ENCODE measurements around the gene FXYD5.

Gene FXYD5

DNA sequence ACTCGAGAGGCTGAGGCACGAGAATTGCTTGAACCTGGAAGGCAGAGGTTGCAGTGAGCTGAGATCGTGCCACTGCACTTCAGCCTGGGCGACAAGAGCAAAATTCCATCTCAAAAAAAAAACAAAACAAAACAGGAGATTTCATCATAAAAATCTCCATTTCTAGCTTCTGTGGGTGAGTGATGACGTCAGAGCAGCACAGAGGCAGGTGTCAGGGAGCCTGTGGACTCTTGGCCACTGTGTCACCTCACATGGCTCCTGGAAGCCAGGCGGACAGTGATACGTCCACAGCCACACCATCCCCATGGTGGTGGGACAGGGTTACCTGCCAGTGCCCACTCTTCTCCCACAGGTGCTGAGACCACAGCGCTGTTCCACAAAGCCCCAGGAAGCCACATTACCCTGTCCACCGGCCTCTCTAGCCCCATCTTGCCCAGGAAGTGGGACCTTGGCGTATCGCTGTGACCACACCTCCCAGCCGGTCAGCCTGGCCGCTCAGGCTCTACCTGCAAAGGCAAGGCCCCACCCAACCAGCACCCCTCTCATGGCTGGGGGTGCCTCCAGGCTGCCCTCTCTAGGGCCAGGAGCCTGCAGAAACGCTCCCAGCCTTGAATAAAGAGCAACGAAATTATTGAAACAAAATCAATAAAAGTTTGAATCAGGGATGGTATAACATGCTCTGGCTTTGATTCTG lies 41.4 kb upstream of the FXYD5 start:
- Histone ChIP-seq H3K27ac (ENCODE audit: low read depth, low read length, poor library complexity, severe bottlenecking) (no peak overlapping the region), H4K20me1 (ENCODE audit: insufficient read depth, low read length) (no peaks in the 10 kb centered on the region), H3K4me1 (ENCODE audit: insufficient read depth, low read length, severe bottlenecking) (no peaks in the 10 kb centered on the region), H3K36me3 (ENCODE audit: insufficient read depth, low read length) (no peaks in the 10 kb centered on the region), H3K79me2 (ENCODE audit: insufficient read depth, low read length) (no peaks in the 10 kb centered on the region), H3K9me3 (ENCODE audit: low read length) (no peaks in the 10 kb centered on the region), H2AFZ (ENCODE audit: low read length) (no peak overlapping the region), H3K4me2 (ENCODE audit: low read length) (no peak overlapping the region), H3F3A (ENCODE audit: insufficient read depth, low read length) (no peaks in the 10 kb centered on the region), H3K4me3 (ENCODE audit: low read depth, low read length, poor library complexity, severe bottlenecking) (no peak overlapping the region), H3K27me3 (ENCODE audit: insufficient read depth, low read length) (no peaks in the 10 kb centered on the region; the same call in 1 of the 2 replicates), H3K9me2 (ENCODE audit: low read depth, low read length) (no peaks in the 10 kb centered on the region), H3K9ac (ENCODE audit: low read length) (no peak overlapping the region)
- no peak for TF ChIP-seq EZH2 (IDR thresholded peaks at IDR 0.05; ENCODE audit: borderline replicate concordance, low read length)
- TF ChIP-seq, protein P1, sequence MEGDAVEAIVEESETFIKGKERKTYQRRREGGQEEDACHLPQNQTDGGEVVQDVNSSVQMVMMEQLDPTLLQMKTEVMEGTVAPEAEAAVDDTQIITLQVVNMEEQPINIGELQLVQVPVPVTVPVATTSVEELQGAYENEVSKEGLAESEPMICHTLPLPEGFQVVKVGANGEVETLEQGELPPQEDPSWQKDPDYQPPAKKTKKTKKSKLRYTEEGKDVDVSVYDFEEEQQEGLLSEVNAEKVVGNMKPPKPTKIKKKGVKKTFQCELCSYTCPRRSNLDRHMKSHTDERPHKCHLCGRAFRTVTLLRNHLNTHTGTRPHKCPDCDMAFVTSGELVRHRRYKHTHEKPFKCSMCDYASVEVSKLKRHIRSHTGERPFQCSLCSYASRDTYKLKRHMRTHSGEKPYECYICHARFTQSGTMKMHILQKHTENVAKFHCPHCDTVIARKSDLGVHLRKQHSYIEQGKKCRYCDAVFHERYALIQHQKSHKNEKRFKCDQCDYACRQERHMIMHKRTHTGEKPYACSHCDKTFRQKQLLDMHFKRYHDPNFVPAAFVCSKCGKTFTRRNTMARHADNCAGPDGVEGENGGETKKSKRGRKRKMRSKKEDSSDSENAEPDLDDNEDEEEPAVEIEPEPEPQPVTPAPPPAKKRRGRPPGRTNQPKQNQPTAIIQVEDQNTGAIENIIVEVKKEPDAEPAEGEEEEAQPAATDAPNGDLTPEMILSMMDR (IDR thresholded peaks at IDR 0.05; ENCODE audit: low read length): no peak

DNA sequence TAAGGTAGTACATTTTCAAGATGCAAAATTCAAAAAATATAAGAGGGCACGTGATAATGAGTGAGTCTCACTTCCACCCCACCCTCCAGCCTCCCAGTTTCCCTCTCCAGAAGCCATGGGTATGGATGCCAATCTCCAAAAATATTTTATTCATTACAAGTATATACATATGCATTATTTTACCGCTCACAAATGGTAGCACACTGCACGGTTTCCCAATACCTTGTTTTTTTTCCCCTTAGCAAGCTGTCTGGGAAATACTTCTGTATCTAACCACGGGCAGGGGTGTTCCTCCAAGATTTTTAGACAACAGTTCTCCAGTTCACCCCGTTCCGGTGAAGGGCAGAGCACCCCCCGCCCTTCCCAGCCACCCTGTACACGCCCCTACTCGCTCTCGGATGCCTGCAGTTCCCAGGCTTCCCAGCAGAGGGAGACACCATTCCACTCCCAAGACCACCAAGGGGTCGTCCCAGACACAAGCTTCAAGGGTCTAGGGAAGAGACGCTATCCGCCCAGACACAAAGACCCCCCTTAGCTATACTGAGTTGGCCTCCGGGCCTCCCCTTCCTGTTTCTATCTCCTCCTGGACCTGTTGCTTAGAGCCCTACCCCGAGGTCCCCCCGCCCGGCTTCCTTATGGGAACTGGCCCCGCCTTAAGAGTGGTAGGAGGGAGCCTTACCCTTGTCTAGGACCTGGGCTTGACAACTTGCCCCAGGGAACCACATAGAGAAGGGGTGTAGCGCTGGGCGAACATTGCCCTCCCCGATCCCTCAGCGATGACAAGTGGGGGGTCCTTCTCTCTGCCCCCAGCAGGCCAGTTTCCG lies 40.0 kb upstream of the FXYD5 start:
- no peaks in the 10 kb centered on the region for H4K20me1 ChIP-seq (ENCODE audit: insufficient read depth, low read length)
- H3K79me2 ChIP-seq (ENCODE audit: insufficient read depth, low read length): no peaks in the 10 kb centered on the region
- H3K27me3 ChIP-seq (ENCODE audit: insufficient read depth, low read length): no peaks in the 10 kb centered on the region; the same call in 1 of the 2 replicates
- no peaks in the 10 kb centered on the region for H3K4me1 ChIP-seq (ENCODE audit: insufficient read depth, low read length, severe bottlenecking)
- no peaks in the 10 kb centered on the region for H3K9me3 ChIP-seq (ENCODE audit: low read length)
- H3K4me3 ChIP-seq (ENCODE audit: low read depth, low read length, poor library complexity, severe bottlenecking): no peak overlapping the region
- no peak for TF ChIP-seq EZH2 (IDR thresholded peaks at IDR 0.05; ENCODE audit: borderline replicate concordance, low read length)
- TF ChIP-seq, protein P1 (IDR thresholded peaks at IDR 0.05; ENCODE audit: low read length): peak; percentile 95
- H3K4me2 ChIP-seq (ENCODE audit: low read length): peak overlapping the region; percentile 31; the same call in 1 of the 2 replicates
- H2AFZ ChIP-seq (ENCODE audit: low read length): no peak overlapping the region
- H3K9me2 ChIP-seq (ENCODE audit: low read depth, low read length): no peaks in the 10 kb centered on the region
- no peaks in the 10 kb centered on the region for H3K36me3 ChIP-seq (ENCODE audit: insufficient read depth, low read length)
- H3K9ac ChIP-seq (ENCODE audit: low read length): no peak overlapping the region
- H3K27ac ChIP-seq (ENCODE audit: low read depth, low read length, poor library complexity, severe bottlenecking): no peak overlapping the region
- no peaks in the 10 kb centered on the region for H3F3A ChIP-seq (ENCODE audit: insufficient read depth, low read length)

DNA sequence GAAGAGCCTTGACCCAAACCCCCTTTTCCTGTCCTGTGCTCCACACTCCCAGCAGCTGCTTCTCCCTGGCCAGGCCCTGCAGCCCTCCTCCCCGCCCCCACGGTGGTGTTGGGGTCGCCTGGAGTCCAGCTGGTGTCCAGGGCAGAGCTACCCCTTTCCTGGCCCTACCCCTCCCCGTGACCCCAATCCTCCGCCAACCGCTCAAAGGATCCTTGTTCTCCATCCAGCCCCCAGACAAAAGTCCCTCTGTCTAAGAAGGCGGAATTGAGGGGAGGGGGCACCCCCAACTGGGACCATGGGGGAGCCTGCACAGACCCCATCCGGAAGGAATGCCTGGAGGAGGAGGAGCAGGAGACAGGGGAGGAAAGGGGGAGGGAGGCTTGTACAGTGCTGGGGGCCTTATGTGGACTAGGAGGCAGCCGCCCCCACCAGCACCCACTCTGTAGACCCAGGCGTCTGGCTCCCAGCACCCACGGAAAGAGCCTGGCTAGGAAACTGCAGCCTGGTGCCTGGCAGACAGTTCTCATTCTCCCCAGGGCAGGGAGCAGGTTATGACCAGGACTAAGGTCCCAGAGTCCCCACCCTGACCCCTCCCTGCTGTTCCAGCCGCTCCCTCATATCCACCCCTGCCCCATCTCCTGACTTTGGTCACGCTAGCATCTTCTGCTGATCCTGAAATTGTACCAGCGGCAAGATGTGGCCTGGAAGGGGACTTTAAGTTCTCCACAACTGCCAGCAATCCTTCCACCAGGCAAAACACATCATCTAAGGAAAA lies 39.2 kb upstream of the FXYD5 start, which contains the start of gene FXYD3:
Gene FXYD3 (plus strand): TSS at position 647 of the 775 bp plus-strand sequence. CDS start 3,554 bp downstream, outside the sequence.
- Histone ChIP-seq H3K27me3 (ENCODE audit: insufficient read depth, low read length) (no peaks in the 10 kb centered on the region; the same call in 1 of the 2 replicates), H3K79me2 (ENCODE audit: insufficient read depth, low read length) (no peaks in the 10 kb centered on the region), H3K4me1 (ENCODE audit: insufficient read depth, low read length, severe bottlenecking) (no peaks in the 10 kb centered on the region), H3K4me3 (ENCODE audit: low read depth, low read length, poor library complexity, severe bottlenecking) (no peak within 1 kb of the TSS), H3K9ac (ENCODE audit: low read length) (no peak within 1 kb of the TSS), H4K20me1 (ENCODE audit: insufficient read depth, low read length) (no peaks in the 10 kb centered on the region), H3K9me2 (ENCODE audit: low read depth, low read length) (no peaks in the 10 kb centered on the region), H2AFZ (ENCODE audit: low read length) (no peak within 1 kb of the TSS), H3F3A (ENCODE audit: insufficient read depth, low read length) (no peaks in the 10 kb centered on the region), H3K4me2 (ENCODE audit: low read length) (peak within 1 kb of the TSS; percentile 31; the same call in 1 of the 2 replicates), H3K9me3 (ENCODE audit: low read length) (no peaks in the 10 kb centered on the region), H3K36me3 (ENCODE audit: insufficient read depth, low read length) (no peaks in the 10 kb centered on the region), H3K27ac (ENCODE audit: low read depth, low read length, poor library complexity, severe bottlenecking) (no peak within 1 kb of the TSS)
- no peak for TF ChIP-seq EZH2 (IDR thresholded peaks at IDR 0.05; ENCODE audit: borderline replicate concordance, low read length)
- TF ChIP-seq, protein P1 (IDR thresholded peaks at IDR 0.05; ENCODE audit: low read length): no peak

Data from OCI-LY1 (cell line).